HL-60 (cell line): ENCODE data around the gene PAQR8.

ENCODE experiments used
- DNase-seq, 2 experiments: peaks; one replicate each; pipeline ENCODE4 v3.0.0-alpha.2; 2010 to 2020; ENCODE audit warnings: low read depth in 1 of 2, low spot score in 1 of 2
- H3K27ac ChIP-seq: fragments of 250-450 bp; sonication (Bioruptor Pico); replicated peaks from 2 replicates; pipeline ENCODE4 v1.5.1; 2020; ENCODE audit warnings: mild to moderate bottlenecking, moderate library complexity
- H3K27me3 ChIP-seq: fragments of 250-450 bp; sonication (Bioruptor Pico); 2 replicates; pipeline ENCODE4 v1.5.1; 2021; ENCODE audit warnings: mild to moderate bottlenecking, moderate library complexity; ENCODE audit not compliant: insufficient read depth, poor library complexity, severe bottlenecking
- H3K4me3 ChIP-seq: replicated peaks from 2 replicates; pipeline ENCODE4 v1.5.1; 2011; ENCODE audit warnings: mild to moderate bottlenecking, control low read depth, low read length; ENCODE audit not compliant: insufficient read depth
- CTCF ChIP-seq: IDR thresholded peaks from one replicate; pipeline ENCODE4 v1.5.1; 2011; ENCODE audit warnings: low read length, control low read depth, inconsistent platforms; ENCODE audit not compliant: insufficient read depth
- GABPA ChIP-seq: IDR thresholded peaks from 2 replicates; pipeline ENCODE4 v1.6.1; 2012; ENCODE audit warnings: low read depth
- POLR2AphosphoS5 ChIP-seq: IDR thresholded peaks from 2 replicates; pipeline ENCODE4 v1.6.1; 2012; ENCODE audit warnings: low read depth
- SPI1 ChIP-seq: IDR thresholded peaks from 2 replicates; pipeline ENCODE4 v1.6.1; 2012; ENCODE audit warnings: low read depth, mild to moderate bottlenecking, borderline replicate concordance
- TF ChIP-seq, protein P1 (sequence below): IDR thresholded peaks from 2 replicates; pipeline ENCODE4 v1.6.1; 2012; ENCODE audit warnings: low read depth; ENCODE audit not compliant: insufficient replicate concordance

Gene PAQR8

DNA sequence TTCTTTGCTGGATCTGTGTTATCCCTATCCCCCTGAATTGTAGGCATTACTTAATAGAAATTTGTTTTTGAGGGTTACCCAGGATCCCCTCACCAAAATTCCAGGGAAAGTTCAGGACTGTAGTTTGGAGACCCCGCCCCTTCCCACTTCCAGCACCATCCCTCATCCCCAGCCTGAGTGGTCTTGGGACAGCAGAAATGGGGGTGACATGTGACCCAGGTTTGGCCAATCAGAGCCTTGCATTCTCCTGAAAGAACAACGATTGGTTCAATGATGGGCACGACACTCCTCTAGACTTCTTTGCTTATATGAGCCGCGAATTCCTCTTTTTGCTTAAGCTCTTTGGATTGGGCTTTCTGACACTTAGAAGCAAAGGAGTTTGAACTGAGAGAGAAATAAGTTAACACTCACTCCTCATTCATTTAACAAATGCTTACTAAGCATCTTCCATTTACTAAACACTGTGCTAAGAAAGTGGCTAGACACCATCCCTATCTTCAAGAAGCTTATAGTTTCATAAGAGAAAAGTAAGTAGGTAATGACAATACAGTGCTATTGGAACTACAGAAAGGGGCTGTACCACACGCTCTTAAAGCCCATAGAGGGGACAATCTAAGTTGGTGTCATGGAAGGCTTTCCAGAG, 24.9 kb upstream of the PAQR8 start:
- no peak for DNase-seq
- no peak for TF ChIP-seq SPI1
- no peak for TF ChIP-seq GABPA
- TF ChIP-seq, protein P1, sequence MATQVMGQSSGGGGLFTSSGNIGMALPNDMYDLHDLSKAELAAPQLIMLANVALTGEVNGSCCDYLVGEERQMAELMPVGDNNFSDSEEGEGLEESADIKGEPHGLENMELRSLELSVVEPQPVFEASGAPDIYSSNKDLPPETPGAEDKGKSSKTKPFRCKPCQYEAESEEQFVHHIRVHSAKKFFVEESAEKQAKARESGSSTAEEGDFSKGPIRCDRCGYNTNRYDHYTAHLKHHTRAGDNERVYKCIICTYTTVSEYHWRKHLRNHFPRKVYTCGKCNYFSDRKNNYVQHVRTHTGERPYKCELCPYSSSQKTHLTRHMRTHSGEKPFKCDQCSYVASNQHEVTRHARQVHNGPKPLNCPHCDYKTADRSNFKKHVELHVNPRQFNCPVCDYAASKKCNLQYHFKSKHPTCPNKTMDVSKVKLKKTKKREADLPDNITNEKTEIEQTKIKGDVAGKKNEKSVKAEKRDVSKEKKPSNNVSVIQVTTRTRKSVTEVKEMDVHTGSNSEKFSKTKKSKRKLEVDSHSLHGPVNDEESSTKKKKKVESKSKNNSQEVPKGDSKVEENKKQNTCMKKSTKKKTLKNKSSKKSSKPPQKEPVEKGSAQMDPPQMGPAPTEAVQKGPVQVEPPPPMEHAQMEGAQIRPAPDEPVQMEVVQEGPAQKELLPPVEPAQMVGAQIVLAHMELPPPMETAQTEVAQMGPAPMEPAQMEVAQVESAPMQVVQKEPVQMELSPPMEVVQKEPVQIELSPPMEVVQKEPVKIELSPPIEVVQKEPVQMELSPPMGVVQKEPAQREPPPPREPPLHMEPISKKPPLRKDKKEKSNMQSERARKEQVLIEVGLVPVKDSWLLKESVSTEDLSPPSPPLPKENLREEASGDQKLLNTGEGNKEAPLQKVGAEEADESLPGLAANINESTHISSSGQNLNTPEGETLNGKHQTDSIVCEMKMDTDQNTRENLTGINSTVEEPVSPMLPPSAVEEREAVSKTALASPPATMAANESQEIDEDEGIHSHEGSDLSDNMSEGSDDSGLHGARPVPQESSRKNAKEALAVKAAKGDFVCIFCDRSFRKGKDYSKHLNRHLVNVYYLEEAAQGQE = no peak
- TF ChIP-seq POLR2AphosphoS5 = no peak
- no peak for TF ChIP-seq CTCF
- Histone ChIP-seq H3K27ac (no peak overlapping the region), H3K4me3 (no peak overlapping the region), H3K27me3 (no peaks in the 10 kb centered on the region)

DNA sequence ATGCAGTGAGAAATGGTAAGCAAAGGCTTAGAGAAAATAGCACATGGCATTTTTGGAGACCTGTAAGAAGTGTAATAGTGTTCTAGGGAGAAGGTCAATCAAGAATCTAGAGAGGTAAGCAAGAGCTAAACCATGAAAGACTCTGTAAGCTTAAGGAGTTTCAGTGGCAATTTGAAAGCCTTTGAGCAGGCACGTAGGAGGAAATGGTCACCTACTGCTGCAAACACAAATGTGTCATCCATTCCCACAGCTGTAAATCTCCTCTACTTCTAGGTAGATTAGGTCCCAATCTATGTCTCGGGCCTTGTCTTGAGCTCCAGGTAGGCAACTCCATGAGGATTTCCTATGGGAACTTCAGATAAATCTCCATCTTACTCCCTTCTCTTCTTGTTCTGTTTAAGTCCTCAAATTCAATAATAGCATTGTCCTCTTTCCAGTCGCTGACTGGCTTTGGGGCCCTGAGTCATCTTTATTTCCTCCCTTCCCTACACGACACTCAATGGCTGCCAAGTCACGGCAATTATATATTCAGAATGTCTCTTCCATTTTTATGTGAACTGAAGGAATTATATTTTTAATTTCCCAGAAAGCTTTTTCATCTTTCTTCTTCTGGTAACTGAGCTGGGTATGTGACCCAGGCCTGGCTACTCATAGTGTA, 24.2 kb upstream of the PAQR8 start:
- TF ChIP-seq, protein P1 = no peak
- TF ChIP-seq POLR2AphosphoS5 (no peak), CTCF (no peak), SPI1 (no peak), GABPA (no peak)
- DNase-seq = no peak
- Histone ChIP-seq H3K4me3 (no peak overlapping the region), H3K27ac (no peak overlapping the region), H3K27me3 (no peaks in the 10 kb centered on the region)

DNA sequence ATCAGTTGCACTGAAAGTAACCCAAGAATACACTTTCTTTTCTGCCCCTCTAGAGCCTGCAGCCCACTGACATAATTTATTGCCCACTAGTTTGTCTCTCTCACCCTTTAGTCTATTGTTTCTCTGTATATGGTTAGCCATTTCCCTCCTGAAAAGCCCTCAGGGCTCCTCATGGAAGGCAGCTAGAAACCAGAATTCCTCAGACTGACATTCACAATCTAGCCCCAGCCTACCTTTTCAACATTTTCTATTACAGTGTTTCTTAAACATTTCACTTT, 21.4 kb upstream of the PAQR8 start:
- TF ChIP-seq GABPA (no peak), POLR2AphosphoS5 (no peak), CTCF (no peak), SPI1 (no peak)
- TF ChIP-seq, protein P1 = no peak
- H3K27me3 ChIP-seq = no peaks in the 10 kb centered on the region
- H3K27ac ChIP-seq = no peak overlapping the region
- no peak overlapping the region for H3K4me3 ChIP-seq
- no peak for DNase-seq
